ENCODE measurements around the gene SLC35F4. TPM values are rescaled to one million over a fixed set of nuclear protein-coding genes. Genes with fewer than 3 reads are reported as not detected.
"Not testable (repeated sequence)": the region's sequence is repeated elsewhere in the genome, so short reads cannot be mapped to it uniquely, and the experiment has no call there.

SLC35F4 gene
- total RNA-seq, result not detected

- no peak for DNase-seq
Measured at GRCh38 chr14:57865403-57866198, at the start of gene SLC35F4. SLC35F4 (minus strand) TSS chr14:57866092.

GRCh38 chr14:57909626-57910025 is 43.7 kb upstream of the SLC35F4 start:
- DNase-seq, result no peak

DNA sequence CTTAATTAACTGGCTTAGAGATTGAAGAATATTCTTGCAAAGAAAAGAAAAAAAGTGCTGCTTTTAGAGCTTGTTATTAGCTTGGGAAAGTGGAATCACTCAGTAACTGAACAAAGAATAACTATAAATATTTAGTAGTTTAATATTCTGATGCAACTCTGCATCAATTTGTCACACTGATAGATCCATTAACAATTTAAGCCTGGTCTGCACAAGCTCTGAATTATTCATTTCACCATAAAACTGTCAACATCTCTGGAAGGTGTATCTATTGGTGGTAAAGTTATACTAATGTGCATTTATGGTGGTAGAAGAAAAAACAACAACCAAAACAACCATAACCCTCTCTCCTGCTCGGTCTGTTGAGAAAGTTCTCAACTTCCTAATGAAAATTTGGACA is 38.1 kb upstream of the SLC35F4 start:
- DNase-seq, result no peak

DNA sequence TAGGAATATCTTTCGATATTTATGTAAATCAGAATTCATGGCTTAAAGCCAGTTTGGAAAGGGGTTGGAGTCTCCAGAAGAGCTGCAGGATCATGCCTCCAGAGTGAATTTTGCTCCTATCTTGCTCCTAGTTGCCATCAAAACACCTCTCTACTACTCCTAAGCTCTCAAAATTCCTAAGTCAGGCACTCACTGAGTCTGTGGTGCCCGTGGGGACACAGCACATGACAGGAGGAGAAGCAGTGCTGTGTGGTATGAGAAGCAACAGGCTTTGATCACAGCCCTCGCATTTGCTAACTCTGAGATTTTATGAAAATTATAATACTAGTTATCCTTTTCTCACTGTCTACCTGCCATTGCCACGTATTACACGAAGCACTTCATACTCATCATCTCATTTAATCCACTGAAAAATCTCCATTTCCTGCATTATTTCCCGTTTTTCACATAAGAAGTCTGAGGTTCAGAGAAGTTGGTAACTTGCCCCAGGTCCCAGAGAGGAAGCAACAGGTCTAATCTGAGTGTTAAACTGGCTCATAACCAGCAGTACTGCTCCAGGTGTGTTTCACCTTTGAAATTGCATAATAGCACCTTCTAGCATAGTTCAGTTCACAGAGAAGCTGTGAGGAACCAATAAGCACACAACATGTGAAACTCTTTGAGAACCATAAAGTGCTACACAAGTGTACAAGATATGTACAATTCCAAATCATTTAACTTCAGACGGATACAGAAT is 33.1 kb upstream of the SLC35F4 start:
- DNase-seq, result no peak

DNA sequence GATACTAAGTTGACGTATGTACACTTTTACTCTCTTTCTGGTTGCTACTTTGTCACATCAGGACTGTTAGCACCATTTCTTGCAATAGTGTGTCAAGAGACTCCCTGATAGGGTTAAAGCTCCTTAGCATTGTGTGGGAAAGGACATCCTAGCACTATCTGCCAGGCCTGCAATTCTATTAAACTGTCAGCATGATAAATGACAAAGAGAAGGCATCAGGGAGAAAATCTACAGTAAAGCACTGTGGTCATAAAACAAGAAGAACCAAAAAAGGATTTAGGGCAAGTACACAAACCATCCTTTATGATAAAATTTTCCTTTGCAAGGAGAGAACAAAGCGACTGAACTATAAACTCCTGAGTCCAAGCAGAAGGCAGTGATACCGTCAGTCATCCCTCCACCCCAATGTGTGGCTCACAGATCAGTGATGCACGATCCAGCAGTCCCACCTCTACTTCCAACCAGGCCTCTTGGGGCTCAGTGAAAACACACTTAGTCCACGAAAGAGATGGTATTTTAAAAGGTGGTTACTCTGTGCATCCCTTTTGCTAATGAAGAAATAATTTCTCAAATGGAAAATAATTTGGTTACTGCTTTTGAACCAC is 31.4 kb upstream of the SLC35F4 start:
- DNase-seq, result no peak

GRCh38 chr14:57889245-57889644 is 23.4 kb upstream of the SLC35F4 start:
- DNase-seq, result no peak

- no peak for DNase-seq
Measured at GRCh38 chr14:57884175-57884574, 18.3 kb upstream of the SLC35F4 start.

DNA sequence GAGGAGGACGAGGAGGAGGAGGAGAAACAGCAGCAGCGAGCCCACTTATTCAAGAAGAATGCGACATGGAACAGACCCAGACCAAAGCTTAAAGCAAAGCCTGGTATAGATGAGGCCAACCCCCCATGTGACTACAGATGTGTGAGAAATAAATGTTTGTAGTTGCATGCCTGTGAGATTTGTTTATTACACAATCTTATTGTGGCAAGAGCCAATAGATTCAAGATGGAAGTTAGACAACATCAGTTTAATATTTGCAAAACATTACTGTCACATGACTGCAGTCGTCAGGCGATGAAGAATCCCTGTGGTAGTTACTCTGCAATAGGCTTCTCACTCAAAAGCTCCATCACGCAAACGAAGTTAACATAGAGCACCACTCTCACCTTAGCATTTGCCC is 17.2 kb upstream of the SLC35F4 start:
- no peak for DNase-seq

- DNase-seq, result no peak
Measured at GRCh38 chr14:57879516-57879915, 13.6 kb upstream of the SLC35F4 start.

DNA sequence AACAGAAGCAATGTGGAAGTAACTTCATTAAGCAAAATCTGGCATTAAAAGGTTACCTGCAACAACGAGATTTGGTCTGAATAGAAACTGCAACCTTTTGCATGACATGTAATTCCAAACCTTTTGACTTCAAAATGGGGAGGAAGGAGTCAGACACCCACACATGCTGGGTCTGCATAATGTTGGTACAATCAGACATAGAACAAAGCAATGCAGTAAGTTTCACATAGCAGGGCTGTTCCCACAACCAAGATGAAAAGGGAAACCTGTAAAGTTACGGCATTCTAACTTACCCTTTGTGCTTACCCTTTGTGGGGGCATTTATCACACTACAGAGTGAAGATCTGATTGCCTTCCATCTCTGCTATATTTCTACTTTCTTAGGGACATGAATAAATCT is 10.1 kb upstream of the SLC35F4 start:
- no peak for DNase-seq

GRCh38 chr14:57875296-57875695 is 9.4 kb upstream of the SLC35F4 start:
- no peak for DNase-seq

GRCh38 chr14:57871459-57872080 is 5.7 kb upstream of the SLC35F4 start:
- DNase-seq, result no peak

DNA sequence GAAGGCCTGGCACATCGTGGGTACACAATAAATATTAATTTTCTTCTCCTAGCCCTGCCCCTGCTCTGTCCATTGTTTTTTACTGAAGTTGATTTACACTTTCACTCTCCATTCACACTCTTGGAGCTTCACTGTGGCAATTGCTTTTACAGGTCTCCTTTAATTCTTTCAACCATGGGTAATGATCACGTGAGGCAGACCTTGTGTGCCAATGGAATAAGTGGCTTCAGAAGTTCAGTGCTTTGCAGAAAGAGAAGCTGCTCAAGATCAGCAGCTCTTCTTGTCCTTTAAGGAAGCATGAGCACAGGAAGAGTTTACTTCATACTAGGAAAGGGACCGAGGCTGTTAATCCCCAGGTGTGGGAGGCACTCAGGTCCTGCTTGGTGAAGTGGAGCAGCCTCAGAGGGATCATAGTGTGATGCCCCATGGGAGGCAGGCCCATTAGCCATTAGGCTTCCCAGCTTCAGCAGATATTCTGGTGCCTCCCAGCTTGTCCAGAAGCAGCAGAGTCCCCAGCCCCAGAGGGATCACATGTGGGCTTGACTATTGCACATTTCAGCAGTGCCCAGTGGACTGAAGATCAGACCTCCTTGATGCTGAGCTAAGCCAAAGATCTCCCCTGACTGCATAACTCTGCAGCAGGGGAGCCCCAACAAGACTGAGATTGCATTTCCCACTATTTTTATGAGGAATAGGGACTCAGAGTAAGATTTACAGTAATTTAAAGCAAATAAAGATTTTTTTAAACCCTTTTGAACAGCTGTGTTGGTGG is 5.0 kb upstream of the SLC35F4 start:
- no peak for DNase-seq

GRCh38 chr14:57869617-57870016 is 3.7 kb upstream of the SLC35F4 start:
- no peak for DNase-seq

- DNase-seq, result no peak
Measured at GRCh38 chr14:57866199-57866705, 360 bp upstream of the SLC35F4 start.

- DNase-seq, result no peak
Measured at GRCh38 chr14:57865066-57865402, 858 bp downstream of the SLC35F4 start.

DNA sequence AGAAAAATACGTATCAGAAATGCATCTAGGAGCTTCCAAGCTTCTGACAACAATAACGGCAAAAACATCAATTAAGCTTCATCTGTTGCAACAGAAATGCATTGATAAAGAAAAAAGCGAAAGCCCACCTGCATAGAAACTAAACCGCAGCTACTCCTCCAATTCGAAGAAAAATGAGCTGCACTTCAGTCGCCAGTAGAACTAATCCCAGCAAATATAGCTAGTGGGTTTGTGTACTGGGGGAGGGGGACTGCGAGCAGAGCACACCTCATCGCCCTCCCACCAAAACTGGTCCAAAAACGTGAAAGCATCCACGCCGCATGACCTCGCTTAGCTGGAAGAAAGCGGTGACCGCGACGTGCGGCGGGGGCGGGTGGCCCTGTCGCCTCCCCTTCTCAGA is 1.2 kb downstream of the SLC35F4 start:
- DNase-seq, result no peak

DNA sequence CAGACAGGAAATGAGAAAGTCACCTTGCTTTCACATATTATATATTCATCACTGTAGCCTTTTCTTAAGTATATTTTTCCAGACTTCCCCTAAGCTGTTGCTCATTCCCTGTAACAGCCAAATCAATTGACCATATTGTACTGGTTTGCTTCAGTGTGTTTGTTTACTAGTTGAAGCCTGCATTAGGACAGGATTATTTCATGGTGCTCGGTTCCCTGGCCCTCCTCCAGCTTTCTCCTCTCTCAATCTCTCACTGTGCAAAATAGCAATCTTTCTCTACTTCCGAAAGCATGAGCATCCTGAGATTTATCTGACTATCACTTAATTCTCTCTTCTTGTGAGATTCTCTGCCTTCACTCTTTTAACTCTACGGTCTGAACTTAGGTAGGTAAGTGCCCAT is 2.4 kb downstream of the SLC35F4 start:
- no peak for DNase-seq

DNA sequence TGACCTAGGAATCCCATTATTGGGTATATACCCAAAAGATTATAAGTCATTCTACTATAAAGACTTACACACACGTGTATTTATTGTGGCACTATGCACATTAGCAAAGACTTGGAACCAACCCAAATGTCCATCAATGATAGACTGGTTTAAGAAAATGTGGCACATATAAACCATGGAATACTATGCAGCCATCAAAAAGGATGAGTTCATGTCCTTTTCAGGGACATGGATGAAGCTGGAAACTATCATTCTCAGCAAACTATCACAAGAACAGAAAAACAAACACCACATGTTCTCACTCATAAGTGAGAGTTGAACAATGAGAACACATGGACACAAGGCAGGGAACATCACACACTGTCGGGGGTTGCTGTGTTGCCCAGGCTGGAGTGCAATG is 10.2 kb downstream of the SLC35F4 start:
- DNase-seq, result not testable (repeated sequence)

- no peak for DNase-seq
Measured at GRCh38 chr14:57854571-57854970, 11.3 kb downstream of the SLC35F4 start.

GRCh38 chr14:57851354-57851753 is 14.5 kb downstream of the SLC35F4 start:
- no peak for DNase-seq

DNA sequence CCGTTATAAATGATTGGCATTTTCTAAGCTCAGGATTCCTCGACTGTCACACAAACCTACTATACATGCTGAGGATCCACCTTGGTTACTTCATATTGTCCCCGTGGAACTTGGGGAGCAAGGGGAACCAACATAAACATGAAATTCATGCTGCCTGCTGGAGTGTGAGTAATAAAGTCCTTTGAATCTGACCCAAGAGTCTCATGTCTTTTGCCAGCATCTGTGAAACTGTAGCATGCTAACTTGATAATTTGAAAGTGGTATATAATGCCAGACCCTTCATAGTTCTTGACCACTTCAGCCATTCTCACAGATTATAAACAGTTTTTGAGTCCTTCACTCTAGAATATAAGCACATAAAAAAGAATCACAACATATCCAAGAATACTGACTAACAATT is 17.1 kb downstream of the SLC35F4 start:
- DNase-seq, result no peak

GRCh38 chr14:57848353-57848752 is 17.5 kb downstream of the SLC35F4 start:
- DNase-seq, result no peak
